ENCODE results near the gene TMEM45A.
"Not testable (repeated sequence)": the region's sequence is repeated elsewhere in the genome, so short reads cannot be mapped to it uniquely, and the experiment has no call there.

The TMEM45A gene

DNA sequence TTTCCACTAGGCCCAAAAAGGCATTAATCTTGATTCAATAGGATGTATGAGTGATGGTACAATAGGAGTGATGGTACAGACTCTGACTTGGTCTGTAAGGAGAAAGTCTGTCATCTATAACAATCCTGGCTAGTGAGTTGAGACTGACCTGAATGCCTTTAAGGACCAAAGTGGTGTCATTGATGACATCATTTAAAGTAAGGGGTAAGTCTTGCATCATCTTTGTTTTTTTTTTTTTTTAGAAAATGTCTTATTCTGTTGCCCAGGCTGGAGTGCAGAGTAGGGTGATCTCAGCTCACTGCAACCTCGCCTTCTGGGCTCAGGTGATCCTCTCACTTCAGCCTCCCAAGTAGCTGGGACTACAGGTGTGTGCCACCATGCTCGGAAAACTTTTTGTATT lies 5.6 kb upstream of the TMEM45A start:
- no peak for DNase-seq

DNA sequence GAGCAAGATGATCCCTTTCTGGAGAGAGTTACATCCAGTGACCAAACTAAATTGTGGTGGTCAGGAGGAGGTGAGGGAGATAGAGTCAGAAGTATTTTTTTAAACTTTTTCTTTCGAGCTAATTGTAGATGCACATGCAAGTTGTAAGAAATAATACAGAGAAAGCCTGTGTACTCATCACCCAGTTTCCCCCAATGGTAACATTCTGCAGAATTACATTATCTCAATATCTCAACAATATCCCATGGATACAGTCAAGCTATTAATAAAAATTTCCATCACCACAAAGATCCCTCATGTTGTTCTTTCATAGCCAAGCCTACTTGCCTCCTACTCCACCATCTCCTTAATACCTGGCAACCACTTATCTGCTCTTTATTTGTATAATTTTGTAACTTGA lies 3.3 kb upstream of the TMEM45A start:
- no peak for DNase-seq

DNA sequence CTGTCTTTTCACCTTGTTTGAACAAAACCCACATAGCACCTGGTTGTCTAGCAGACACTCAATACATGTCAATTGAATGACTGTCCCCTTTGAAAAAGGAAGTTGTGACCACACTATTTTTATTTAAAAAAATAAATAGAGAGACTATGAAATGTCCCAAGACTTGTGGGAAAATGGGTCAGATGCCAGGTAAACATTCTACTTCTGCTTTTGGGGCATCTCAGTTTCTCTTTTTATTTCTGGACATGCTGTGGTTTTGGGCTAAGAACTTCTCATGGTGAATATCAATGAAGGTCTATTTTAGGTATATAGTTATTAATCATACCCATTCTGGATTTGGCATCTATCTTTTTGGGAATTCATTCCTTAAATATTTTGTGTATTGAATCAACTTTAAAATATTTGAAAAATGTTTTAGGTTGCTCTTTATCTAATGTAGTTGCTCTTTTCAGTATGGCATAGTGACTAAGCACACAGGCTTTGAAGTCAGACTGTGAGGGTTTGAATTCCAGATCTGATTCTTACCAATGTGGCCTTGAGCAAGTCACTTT lies 4.4 kb downstream of the TMEM45A start:
- no peak for DNase-seq

DNA sequence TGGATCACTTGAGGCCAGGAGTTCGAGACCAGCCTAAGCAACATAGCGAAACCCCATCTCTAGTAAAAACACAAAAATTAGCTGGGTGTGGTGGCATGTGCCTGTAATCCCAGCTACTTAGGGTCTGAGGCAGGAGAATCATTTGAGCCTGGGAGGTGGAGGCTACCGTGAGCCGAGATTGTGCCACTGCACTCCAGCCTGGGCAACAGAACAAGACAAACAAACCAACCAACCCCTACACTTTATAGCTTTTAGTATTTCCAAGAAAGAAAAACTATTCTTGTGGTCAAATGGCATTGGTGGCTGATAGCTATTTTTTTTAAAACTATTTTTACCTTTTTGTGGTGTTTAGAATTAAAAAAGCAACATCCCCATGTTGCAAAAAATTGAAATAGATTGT lies 7.2 kb downstream of the TMEM45A start:
- no peak for DNase-seq

DNA sequence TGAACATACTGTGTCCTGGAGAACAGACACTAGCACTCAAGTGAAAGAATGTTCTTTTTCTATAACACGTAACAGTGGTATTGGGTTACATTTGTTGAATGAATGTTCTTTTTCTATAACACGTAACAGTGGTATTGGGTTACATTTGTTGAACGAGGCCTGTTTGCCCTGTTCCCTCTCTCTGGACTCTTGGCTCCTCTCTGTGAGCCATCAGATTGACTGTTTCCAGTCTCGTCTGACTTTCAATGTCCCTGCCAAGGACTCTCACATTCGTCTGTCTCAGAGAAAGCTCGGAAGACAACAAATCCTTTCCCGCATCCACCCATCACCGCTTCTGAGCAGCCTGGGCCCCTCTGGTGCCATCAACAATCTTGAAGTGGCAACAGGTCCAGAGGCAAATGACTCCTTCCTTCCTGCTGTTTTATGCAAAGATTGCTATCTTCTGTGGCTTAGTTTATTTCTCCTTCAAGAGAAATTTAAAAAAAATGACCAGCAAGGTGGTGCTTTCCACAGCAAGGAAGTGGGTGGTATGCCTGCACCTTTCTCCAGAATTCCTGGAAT lies 8.0 kb downstream of the TMEM45A start:
- no peak for DNase-seq

DNA sequence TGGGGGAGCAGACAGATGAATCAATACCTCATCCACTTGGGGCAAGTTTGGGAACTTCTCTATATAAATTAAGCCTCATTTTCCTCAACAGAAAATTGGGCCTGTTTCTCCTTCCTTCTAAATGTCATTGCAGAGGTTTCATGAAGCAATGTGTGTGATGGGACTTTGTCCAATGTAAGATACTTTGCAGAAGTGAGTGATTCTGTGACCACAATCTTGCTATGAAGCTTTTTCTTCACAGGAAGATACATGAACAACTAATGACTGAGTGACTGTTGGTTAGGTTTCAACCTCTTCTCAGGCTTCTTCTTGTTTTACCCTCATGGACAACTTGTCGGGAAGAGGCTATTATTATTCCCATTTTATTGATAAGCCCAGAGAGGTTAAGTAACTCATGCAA lies 11.0 kb downstream of the TMEM45A start:
- no peak for DNase-seq

DNA sequence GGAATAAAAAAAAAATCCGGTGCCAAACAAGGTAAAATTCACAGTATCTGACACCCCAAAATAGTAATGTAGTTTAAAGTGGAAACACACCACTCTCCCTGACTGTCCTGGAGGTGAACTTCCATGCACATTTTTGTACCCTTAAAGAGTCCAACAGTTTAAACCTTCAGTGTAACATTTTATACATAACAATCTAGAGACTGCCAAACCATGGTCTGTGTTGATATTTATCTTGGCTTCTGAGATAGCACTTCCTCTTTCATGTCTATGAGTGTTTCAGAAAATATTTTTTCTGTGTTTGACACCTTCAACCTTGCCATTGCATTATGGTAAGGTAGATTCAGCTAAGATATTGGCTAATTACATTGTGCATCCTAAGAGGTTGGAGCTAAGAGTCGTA lies 13.9 kb downstream of the TMEM45A start:
- no peak for DNase-seq

DNA sequence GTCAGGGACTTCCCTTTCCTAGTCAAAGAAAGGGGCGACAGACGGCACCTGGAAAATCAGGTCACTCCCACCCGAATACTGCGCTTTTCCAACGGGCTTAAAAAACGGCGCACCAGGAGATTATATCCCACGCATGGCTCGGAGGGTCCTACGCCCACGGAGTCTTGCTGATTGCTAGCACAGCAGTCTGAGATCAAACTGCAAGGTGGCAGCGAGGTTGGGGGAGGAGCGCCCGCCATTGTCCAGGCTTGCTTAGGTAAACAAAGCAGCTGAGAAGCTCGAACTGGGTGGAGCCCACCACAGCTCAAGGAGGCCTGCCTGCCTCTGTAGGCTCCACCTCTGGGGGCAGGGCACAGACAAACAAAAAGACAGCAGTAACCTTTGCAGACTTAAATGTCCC lies 17.4 kb downstream of the TMEM45A start:
- DNase-seq = not testable (repeated sequence)

DNA sequence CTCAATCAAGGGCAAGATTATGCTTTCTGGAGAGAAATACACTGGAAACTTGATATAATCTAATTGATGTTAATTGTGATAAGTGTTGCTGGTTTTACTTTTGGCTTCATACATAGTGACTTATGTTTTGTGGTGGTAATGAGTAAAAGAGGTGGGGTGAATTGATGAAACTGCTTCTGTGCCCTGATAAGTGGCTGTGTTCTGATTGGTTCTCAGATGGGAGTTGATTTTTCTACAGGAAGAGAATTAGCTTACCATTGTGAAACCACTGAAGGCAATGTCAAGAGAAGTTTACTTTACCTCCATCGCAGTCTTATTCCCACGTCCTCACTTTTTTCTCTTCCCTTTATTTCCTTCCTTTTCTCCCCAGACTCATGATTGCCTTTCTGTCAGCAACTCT lies 23.8 kb downstream of the TMEM45A start:
- DNase-seq = no peak

DNA sequence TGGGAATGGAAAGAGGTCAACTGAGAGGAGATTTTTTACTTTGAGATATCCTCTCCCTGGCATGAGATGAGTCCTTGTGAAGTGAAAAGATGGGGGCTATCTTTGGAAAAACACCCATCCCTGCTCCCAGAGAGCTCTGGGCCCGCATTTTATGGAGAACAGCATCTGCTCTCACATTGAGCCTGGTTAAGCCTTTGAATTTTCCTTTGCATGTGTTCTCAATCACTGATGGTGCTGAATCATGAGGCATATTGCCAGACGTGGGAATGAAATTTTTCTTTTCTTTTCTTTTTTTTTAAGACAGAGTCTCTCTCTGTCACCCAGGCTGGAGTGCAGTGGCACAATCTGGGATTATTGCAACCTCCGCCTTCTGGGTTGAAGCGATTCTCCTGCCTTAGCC lies 24.4 kb downstream of the TMEM45A start:
- no peak for DNase-seq

DNA sequence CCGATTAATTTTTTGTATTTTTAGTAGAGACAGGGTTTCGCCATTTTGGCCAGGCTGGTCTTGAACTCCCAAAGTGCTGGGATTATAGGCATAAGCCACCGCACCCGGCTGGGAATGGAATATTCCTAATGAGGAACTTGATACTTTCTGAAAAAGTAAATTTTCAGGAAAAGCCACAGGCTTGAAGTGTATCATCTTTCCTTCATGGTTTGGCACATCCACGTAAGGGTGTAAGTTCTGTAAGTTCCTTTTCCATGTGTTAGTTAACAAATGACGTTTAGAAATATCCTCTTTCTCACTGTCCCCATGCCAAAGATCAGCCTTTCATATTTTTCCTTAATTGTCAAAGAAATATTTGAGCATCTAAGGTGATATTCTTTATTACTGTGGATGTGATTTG lies 24.9 kb downstream of the TMEM45A start:
- no peak for DNase-seq

DNA sequence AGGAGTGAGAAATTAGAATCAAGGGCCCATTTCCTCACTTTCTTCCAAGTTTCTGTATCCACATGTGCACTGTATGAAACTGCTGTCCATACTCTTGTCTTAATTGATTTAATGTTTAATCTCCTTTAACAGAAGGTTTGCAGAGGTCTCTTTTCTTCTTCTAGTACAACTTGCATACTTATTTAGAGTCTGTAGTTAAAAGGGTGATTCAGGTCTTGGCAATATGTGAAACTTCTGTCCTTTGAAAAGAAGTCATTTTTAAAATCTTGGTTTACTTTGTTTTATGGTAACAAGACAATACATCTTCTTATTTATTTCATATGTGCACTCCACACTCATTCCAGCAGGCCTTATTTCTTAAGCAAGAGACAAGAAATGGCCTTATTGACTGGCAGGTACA lies 25.8 kb downstream of the TMEM45A start:
- no peak for DNase-seq

DNA sequence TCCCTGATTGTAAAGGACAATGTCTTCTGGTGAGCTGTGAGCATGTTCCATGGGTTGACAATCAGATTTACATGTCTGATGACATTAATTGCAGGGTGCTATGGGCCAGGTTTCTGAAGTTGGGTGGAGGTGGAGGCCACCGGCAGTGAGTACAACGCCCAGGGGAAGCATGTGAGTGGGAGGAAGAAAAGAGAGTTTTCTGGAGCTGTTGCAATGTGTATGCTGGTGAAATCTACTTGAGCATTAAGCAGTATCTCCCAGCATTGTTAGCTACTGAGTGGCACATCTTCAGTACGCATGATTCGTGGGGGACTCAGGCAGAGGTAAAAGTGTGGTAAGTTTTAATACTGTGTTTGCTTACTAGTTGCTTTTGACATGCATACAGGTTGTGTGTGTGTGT lies 26.6 kb downstream of the TMEM45A start:
- DNase-seq = no peak

DNA sequence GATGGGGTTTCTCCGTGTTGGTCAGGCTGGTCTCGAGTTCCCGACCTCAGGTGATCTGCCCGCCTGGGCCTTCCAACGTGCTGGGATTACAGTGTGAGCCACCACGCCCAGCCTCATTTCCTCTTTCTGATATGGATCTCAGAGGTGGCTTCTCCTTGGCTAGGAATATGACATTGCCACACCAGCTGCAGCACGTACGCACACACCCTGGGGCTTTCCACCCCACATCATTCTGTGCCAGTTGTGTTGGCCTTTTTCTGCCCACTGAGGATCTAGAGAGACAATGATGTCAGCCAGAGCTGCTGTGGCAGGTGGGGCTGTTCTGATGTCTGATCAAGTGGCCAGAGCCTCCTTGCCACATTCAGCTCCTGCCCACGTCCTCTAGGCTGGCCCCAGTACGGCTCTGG lies 29.0 kb downstream of the TMEM45A start:
- DNase-seq = no peak

DNA sequence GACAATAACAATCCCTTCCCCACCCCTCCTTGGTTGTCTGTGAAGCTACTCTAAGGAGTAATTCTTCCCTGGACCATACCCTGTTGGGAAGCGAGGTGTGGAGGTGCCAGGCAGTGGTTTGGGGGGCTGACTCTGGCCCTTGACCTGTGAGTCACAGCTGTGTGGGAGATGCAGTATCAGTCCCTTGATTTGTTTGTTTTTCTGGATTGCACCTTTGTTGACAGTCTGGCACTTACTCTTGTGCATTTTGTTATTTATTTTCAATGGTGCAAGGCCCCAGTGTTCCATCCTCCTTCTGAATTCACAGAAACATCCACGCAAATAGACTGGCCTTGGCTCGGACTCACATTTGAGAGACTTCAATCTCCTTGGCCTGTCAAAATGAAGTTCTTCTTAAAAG lies 29.7 kb downstream of the TMEM45A start:
- no peak for DNase-seq

DNA sequence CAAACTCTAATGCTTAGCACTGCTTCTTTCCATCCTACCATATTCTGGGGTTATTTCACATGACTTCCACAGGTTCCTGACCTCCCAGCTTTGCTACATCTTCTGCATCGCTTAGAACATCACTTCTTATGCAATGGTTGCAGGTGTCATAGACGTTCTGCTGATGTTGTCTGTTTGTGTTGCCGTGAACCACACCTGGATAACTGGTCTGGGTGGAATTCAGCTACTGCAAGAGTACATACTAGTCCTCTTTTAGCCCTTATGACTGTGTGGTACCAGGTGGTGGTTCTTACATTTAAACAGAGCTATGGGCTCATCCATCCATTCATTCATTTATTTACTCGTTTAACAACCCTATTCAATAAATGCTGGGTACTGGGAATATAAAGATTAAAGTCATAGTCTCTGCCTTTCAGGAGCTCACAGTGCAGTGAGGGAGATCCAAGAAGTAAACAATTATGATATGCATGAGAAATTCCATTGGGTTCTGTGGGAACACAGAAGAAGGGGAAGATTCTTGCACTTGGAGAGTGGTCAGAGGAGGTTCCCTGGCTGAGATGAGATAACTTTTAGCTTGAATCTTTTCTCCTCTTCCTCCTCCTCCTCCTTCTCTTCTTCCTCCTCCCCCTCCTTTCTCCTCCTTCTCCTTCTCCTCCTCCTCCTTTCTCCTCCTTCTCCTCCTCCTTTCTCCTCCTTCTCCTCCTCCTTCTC lies 30.8 kb downstream of the TMEM45A start:
- DNase-seq = no peak

DNA sequence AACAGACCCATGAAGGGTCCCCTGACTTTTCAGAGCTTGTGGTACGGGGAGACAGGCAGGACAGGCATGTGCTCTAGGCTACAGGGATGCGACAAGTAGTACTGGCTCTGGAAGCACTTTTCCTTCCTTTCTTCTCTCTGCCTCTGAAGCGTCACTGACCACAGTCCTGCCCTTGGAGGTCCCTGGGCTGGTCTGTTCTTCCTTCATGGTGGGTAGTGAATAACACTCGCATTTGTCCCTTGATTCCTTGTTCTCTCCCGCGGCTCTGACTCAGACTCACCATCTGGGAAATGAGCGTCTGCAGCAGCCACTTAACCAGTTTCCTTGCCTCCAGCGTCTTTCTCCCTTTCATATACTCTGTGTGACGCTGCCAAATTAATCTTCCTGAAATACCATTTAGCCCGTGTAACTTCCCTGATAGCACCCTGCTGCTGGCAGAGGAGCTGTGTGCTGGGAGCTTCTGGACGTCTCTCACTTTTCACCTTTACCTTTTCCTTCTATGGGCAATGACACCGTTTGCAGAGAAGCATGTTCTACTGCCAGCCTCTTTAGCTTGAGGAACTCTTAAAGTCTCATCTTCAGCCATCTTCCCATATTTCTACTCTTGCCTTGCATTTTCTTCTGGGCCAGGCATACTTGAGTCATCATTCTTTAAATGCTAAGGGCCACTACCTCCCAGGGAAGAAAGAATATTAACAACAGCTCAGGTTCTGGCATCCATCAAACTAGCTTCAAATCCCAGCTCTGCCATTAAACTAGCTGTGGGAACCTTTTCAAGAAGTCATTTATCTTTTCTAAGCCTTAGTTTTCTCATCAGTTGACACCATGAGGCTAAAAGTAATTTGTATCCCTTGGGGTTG lies 33.6 kb downstream of the TMEM45A start:
- no peak for DNase-seq

DNA sequence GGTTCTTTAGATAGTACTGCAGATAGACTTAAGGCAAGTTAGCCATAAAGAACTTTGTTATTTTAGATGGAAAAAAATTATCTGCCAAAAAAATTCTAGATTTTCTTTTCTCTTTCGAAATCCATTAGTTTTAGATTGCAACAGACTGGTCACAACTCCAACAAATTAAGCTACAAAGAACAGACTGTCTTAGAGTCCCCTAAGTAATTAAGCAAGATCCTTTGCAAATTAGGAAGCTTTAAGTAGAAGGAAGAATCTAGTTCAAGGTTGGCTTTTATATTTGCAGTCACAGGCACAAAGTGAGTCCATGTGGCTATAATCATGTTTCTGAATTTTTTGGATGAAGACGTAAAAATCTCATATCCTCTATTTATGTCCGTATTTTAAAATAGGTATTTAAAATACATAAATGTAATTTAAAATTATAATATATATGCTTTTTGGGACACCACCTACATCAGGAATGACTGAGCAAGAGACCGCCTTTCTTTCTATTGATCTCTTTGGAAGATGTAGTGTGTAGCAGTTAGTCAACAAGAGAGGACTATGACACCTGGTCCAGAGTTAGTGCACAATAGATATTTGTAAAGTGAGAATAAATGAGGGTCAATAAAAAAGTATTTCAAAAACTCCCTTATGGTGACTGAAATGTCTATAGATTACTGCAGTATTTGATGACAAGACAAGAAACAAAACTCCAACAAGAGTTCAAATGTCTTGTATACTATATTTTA lies 34.4 kb downstream of the TMEM45A start:
- no peak for DNase-seq

DNA sequence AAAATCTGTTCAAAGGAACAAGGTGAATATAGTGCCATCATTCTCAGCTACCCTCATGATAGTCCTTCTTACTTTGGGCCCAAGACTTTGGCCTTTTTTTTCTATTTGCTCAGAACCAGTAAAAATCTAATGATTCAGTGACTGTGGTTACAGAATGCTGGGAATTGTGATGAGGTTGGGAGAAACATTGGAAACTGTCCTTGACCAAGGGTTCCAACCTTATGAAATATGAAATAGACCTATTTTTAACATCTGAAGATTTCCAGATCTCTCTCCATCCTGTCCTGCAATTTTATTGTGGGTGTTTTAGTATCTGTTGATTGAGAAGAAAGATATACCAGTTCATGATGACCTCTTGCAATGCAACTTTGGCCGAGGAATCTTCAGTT lies 34.9 kb downstream of the TMEM45A start:
- DNase-seq = no peak

DNA sequence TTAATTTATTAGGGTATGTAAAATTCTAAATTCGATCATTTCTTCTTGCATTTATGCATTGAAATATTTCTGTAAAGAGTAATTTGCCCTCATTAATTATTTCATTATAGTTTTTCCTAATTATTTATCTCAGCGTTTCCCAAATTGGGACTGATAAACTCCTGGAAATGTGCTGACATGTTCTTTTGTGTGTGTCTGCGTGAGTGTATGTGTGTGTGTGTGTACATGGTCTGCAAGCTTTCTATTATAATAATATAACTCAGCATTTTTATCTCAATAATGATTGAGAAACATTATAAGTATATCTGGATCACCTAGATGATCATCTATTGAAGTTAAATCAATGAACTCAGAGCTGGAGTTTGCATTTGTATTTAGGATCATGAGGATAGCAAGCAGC lies 38.7 kb downstream of the TMEM45A start:
- no peak for DNase-seq

DNA sequence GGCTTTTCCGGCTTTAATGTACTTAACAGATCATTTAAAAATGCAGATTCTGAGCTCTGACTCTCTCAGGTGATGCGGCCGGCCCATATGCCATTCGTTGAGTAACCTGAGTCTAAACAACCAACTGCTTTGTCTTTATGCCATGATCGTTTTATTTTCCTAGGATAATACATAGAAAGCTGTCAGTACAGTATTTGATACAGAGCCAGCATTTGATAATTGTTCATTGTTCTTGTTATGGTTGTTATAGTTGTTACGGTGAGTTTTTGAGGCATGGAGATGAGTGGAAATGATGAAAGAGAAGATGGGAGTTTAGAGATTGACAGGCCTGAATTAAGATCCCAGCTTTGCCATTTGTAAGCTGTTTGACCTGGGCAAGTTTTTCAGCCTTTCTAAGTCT lies 40.0 kb downstream of the TMEM45A start:
- no peak for DNase-seq

DNA sequence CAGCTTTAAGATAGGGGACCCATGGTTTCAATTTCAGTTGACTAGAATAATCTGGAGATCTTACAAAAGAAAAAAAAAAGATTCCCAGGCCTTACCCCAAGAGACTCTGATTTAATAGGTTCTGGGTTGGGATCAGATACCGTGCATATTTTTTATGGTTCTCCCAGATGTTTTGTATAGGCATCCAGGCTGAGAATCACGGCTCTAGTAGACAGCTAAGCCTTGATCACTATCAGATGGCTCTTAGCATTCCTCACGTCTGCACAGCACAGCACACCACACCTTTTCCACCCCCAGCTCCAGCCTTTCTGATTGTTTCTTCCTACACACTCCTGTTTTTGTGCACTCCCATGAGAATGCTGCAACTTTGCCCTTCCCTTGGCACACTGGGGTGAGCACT lies 40.8 kb downstream of the TMEM45A start:
- no peak for DNase-seq

DNA sequence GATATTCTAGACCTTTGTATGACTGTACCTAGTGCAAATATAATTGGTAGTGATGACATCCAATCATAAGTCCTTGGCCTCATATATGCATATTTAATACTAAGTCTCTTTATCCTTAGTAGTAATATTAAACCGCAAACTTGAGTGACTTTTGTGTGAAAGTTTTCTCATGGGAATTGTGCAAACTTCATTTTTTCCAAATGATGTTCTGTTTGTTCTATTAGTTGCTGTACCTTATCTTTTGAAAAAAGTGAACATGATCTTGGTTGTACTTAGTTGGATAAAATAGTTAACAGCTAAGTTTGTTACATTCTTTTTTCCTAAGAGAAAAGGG lies 43.2 kb downstream of the TMEM45A start:
- DNase-seq = no peak
